H9 (cell line): ENCODE measurements around the gene MAP6. TPM values are rescaled to one million over a fixed set of nuclear protein-coding genes. Genes with fewer than 3 reads are reported as not detected.

Experiments
- DNase-seq: peaks from one replicate; pipeline ENCODE4 v3.0.0-alpha.2; 2017
- H2AFZ ChIP-seq: one replicate; pipeline ENCODE4 v1.6.1; 2013; ENCODE audit warnings: mild to moderate bottlenecking, low read length, control low read depth, moderate library complexity
- H2AK5ac ChIP-seq: 2 replicates; pipeline ENCODE4 v1.6.1; 2013; ENCODE audit warnings: low read length, control low read depth, mixed read lengths; ENCODE audit not compliant: insufficient read length
- H2BK120ac ChIP-seq: one replicate; pipeline ENCODE4 v1.6.1; 2013; ENCODE audit warnings: low read depth, mild to moderate bottlenecking, low read length, control low read depth, inconsistent platforms; ENCODE audit not compliant: poor library complexity, severe bottlenecking
- H2BK12ac ChIP-seq: 2 replicates; pipeline ENCODE4 v1.6.1; 2013; ENCODE audit warnings: low read length, control low read depth, mixed read lengths, low read depth; ENCODE audit not compliant: insufficient read length
- H2BK15ac ChIP-seq: 2 replicates; pipeline ENCODE4 v1.6.1; 2013; ENCODE audit warnings: low read depth, low read length, control low read depth
- H2BK20ac ChIP-seq: one replicate; pipeline ENCODE4 v1.6.1; 2013; ENCODE audit warnings: low read depth, mild to moderate bottlenecking, low read length, control low read depth, inconsistent platforms; ENCODE audit not compliant: poor library complexity, severe bottlenecking
- H2BK5ac ChIP-seq: 2 replicates; pipeline ENCODE4 v1.6.1; 2013; ENCODE audit warnings: low read length, control low read depth, mixed read lengths; ENCODE audit not compliant: insufficient read length
- H3K14ac ChIP-seq: 2 replicates; pipeline ENCODE4 v1.6.1; 2013; ENCODE audit warnings: low read length, control low read depth; ENCODE audit not compliant: insufficient read depth
- H3K18ac ChIP-seq: 2 replicates; pipeline ENCODE4 v1.6.1; 2013; ENCODE audit warnings: low read depth, mild to moderate bottlenecking, mixed read lengths, low read length, control low read depth; ENCODE audit not compliant: insufficient read length
- H3K23ac ChIP-seq: 2 replicates; pipeline ENCODE4 v1.6.1; 2013; ENCODE audit warnings: low read length, control low read depth, mixed read lengths, low read depth; ENCODE audit not compliant: insufficient read length
- H3K23me2 ChIP-seq: 2 replicates; pipeline ENCODE4 v1.6.1; 2013; ENCODE audit warnings: low read depth, mild to moderate bottlenecking, mixed read lengths, low read length, control low read depth; ENCODE audit not compliant: insufficient read length, poor library complexity, severe bottlenecking
- H3K27ac ChIP-seq: 2 replicates; pipeline ENCODE4 v1.5.1; 2013; ENCODE audit warnings: low read length, control low read depth, mixed read lengths, low read depth; ENCODE audit not compliant: insufficient read length
- H3K27me3 ChIP-seq: 2 replicates; pipeline ENCODE4 v1.6.1; 2013; ENCODE audit warnings: low read length, control low read depth, inconsistent platforms; ENCODE audit not compliant: insufficient read depth
- H3K4ac ChIP-seq: 2 replicates; pipeline ENCODE4 v1.6.1; 2013; ENCODE audit warnings: low read depth, mild to moderate bottlenecking, control low read depth, inconsistent platforms, low read length, moderate library complexity
- H3K4me1 ChIP-seq: 2 replicates; pipeline ENCODE4 v1.6.1; 2013; ENCODE audit warnings: low read length, control low read depth, inconsistent platforms; ENCODE audit not compliant: insufficient read depth
- H3K4me2 ChIP-seq: 2 replicates; pipeline ENCODE4 v1.6.1; 2013; ENCODE audit warnings: low read length, control low read depth, mixed read lengths; ENCODE audit not compliant: insufficient read length, insufficient read depth
- H3K56ac ChIP-seq: 2 replicates; pipeline ENCODE4 v1.6.1; 2013; ENCODE audit warnings: low read depth, mild to moderate bottlenecking, mixed read lengths, low read length, control low read depth; ENCODE audit not compliant: insufficient read length
- H3K79me1 ChIP-seq: 2 replicates; pipeline ENCODE4 v1.6.1; 2013; ENCODE audit warnings: low read depth, mild to moderate bottlenecking, moderate library complexity, low read length, control low read depth, inconsistent platforms; ENCODE audit not compliant: insufficient read depth, poor library complexity, severe bottlenecking
- H3K79me2 ChIP-seq: 2 replicates; pipeline ENCODE4 v1.6.1; 2013; ENCODE audit warnings: low read length, control low read depth, inconsistent platforms; ENCODE audit not compliant: insufficient read depth
- H3K9ac ChIP-seq: 2 replicates; pipeline ENCODE4 v1.6.1; 2013; ENCODE audit warnings: low read length, control low read depth, mixed read lengths; ENCODE audit not compliant: insufficient read length; ENCODE audit errors: extremely low read depth
- H3K9me3 ChIP-seq: one replicate; pipeline ENCODE4 v1.6.1; 2013; ENCODE audit warnings: low read depth, low read length, inconsistent platforms; ENCODE audit not compliant: control insufficient read depth
- H3T11ph ChIP-seq: one replicate; pipeline ENCODE4 v1.6.1; 2013; ENCODE audit warnings: mild to moderate bottlenecking, low read length, control low read depth, inconsistent platforms
- H4K20me1 ChIP-seq: one replicate; pipeline ENCODE4 v1.6.1; 2013; ENCODE audit not compliant: control insufficient read depth, insufficient read length, insufficient read depth
- H4K5ac ChIP-seq: 2 replicates; pipeline ENCODE4 v1.6.1; 2013; ENCODE audit warnings: low read depth, mild to moderate bottlenecking, mixed read lengths, low read length, control low read depth; ENCODE audit not compliant: insufficient read length
- H4K8ac ChIP-seq: replicated peaks from 2 replicates; pipeline ENCODE4 v1.6.1; 2013; ENCODE audit warnings: low read length, control low read depth, mixed read lengths, low read depth; ENCODE audit not compliant: insufficient read length
- H4K91ac ChIP-seq: 2 replicates; pipeline ENCODE4 v1.6.1; 2013; ENCODE audit warnings: low read depth, mild to moderate bottlenecking, moderate library complexity, mixed read lengths, low read length, control low read depth; ENCODE audit not compliant: insufficient read length
- H3K27ac Mint-ChIP-seq, 3 experiments: 2 replicates in 2 of 3; 3 replicates in 1 of 3; pipeline ENCODE4 v1.8.0; 2020 to 2021; ENCODE audit warnings: mixed read lengths in 3 of 3, mild to moderate bottlenecking in 1 of 3, moderate library complexity in 1 of 3
- H3K27me3 Mint-ChIP-seq: 2 replicates; pipeline ENCODE4 v1.8.0; 2021; ENCODE audit warnings: low read depth, mild to moderate bottlenecking, moderate library complexity, mixed read lengths
- H3K36me3 Mint-ChIP-seq, 3 experiments: 2 replicates in 2 of 3; 3 replicates in 1 of 3; pipeline ENCODE4 v1.8.0; 2020 to 2021; ENCODE audit warnings: low read depth in 3 of 3, mixed read lengths in 3 of 3; ENCODE audit not compliant: insufficient read depth in 1 of 3
- H3K4me1 Mint-ChIP-seq, 2 experiments: 2 replicates each; pipeline ENCODE4 v1.8.0; 2020; ENCODE audit warnings: mixed read lengths in 2 of 2
- H3K4me3 Mint-ChIP-seq, 2 experiments: 2 replicates in 1 of 2; 3 replicates in 1 of 2; pipeline ENCODE4 v1.8.0; 2020 to 2021; ENCODE audit warnings: mild to moderate bottlenecking in 2 of 2, mixed read lengths in 2 of 2, moderate library complexity in 1 of 2
- H3K9me3 Mint-ChIP-seq, 2 experiments: 2 replicates in 1 of 2; 3 replicates in 1 of 2; pipeline ENCODE4 v1.8.0; 2020; ENCODE audit warnings: mild to moderate bottlenecking in 2 of 2, mixed read lengths in 2 of 2, moderate library complexity in 1 of 2
- CTCF ChIP-seq: fragments of 200-600 bp; sonication (generic); conservative IDR thresholded peaks from 3 replicates; pipeline ENCODE4 v1.8.0; 2021; ENCODE audit warnings: antibody characterized with exemption, mild to moderate bottlenecking
- WGBS: extraction: QIAGEN DNeasy Blood & Tissue Kit; methylation state at CpG from one replicate; pipeline ENCODE4 v1.1.7; 2013; ENCODE audit warnings: missing lambda C conversion rate, low lambda C conversion rate, mixed read lengths; ENCODE audit not compliant: insufficient read length; ENCODE audit errors: extremely low coverage; 5-methylcytosine and 5-hydroxymethylcytosine counted together
- total RNA-seq: library from RNA; stranded (reverse); gene quantifications from 2 replicates; pipeline ENCODE4 v1.2.1, GENCODE V29; 2021

The MAP6 gene
- total RNA-seq, 1 experiment from 2014 or later, result 0.77 TPM

GRCh38 chr11:75715688-75716087 lies 46.9 kb upstream of the MAP6 start:
- H3K4ac ChIP-seq, result no peak overlapping the region
- no peak overlapping the region for H2BK120ac ChIP-seq
- H3K23me2 ChIP-seq, result no peaks in the 10 kb centered on the region
- no peak for TF ChIP-seq CTCF
- no peak overlapping the region for H3K23ac ChIP-seq
- H3K79me2 ChIP-seq, result no peaks in the 10 kb centered on the region
- no peak overlapping the region for H3K9ac ChIP-seq
- no CpG with 5 or more reads among the region's 2 CpGs for WGBS
- no peak overlapping the region for H4K5ac ChIP-seq
- H2AK5ac ChIP-seq, result no peak overlapping the region
- no peak overlapping the region for H3K27ac ChIP-seq
- no peak overlapping the region for H2BK12ac ChIP-seq
- Mint-ChIP-seq H3K36me3 (no peaks in the 10 kb centered on the region), H3K9me3 (no peaks in the 10 kb centered on the region; a peak in 1 of 5 replicates), H3K4me1 (peaks cover 12 to 22% of the 10 kb centered on the region in 2 experiments), H3K4me3 (no peak overlapping the region), H3K27ac (no peak overlapping the region), H3K27me3 (peaks cover 97% of the 10 kb centered on the region)
- no peak for DNase-seq
- H3K4me2 ChIP-seq, result no peak overlapping the region
- H2AFZ ChIP-seq, result no peak overlapping the region
- no peaks in the 10 kb centered on the region for H4K20me1 ChIP-seq
- no peak overlapping the region for H3K56ac ChIP-seq
- H3T11ph ChIP-seq, result no peak overlapping the region
- H2BK5ac ChIP-seq, result no peak overlapping the region
- H2BK15ac ChIP-seq, result no peak overlapping the region
- no peaks in the 10 kb centered on the region for H3K9me3 ChIP-seq
- no peaks in the 10 kb centered on the region for H3K79me1 ChIP-seq
- H2BK20ac ChIP-seq, result no peak overlapping the region
- H3K27me3 ChIP-seq, result peaks cover 15% of the 10 kb centered on the region; the same call in 1 of the 2 replicates
- no peak overlapping the region for H3K14ac ChIP-seq
- H4K8ac ChIP-seq, result no peak overlapping the region
- H3K4me1 ChIP-seq, result peaks cover 2% of the 10 kb centered on the region; the same call in 1 of the 2 replicates
- H3K18ac ChIP-seq, result no peak overlapping the region
- no peak overlapping the region for H4K91ac ChIP-seq
